ENCODE results near the gene RGS12. TPM values are rescaled to one million over a fixed set of nuclear protein-coding genes. Genes with fewer than 3 reads are reported as not detected.

The RGS12 gene
- total RNA-seq (1 to 10 TPM; 2.3 to 2.4 TPM), polyA plus RNA-seq (3.0 TPM)

GRCh38 chr4:3292571-3293400 is at the start of gene RGS12:
RGS12 (plus strand) TSS chr4:3293021; CDS start chr4:3316171, 23,150 bp downstream.
- peaks cover 0 to 2% (median 0%) of the 10 kb centered on the region in 3 donors for H3K36me3 Mint-ChIP-seq
- H3K27me3 Mint-ChIP-seq: peaks cover 10 to 18% of the 10 kb centered on the region in 2 donors
- H3K27ac ChIP-seq (ENCODE audit: low read depth, low read length): peak within 1 kb of the TSS; percentile 54
- H3K4me1 Mint-ChIP-seq: peaks cover 14% of the 10 kb centered on the region in 3 donors
- H3K9me3 Mint-ChIP-seq: no peaks in the 10 kb centered on the region
- peak within 1 kb of the TSS in 7 of 8 donors; percentile 66 to 99 (median 80) for H3K27ac Mint-ChIP-seq
- POLR2A ChIA-PET: no interaction called here
- H3K4me1 ChIP-seq (ENCODE audit: insufficient read depth, low read length): peaks cover 6% of the 10 kb centered on the region
- H3K4me3 Mint-ChIP-seq: peak within 1 kb of the TSS; percentile 85 to 95 (median 91)
- peak within 1 kb of the TSS; percentile 61 for H3K4me3 ChIP-seq (ENCODE audit: low read length)
- no peaks in the 10 kb centered on the region for H3K9me3 ChIP-seq (ENCODE audit: low read length)
- peaks cover 7% of the 10 kb centered on the region for H3K27me3 ChIP-seq (ENCODE audit: insufficient read depth, low read length, poor library complexity, severe bottlenecking)
- no peaks in the 10 kb centered on the region for H3K36me3 ChIP-seq (ENCODE audit: insufficient read depth, low read length)
- DNase-seq: peak; percentile 61 to 88 (median 78)
- CTCF ChIA-PET: no interaction called here

- H3K27ac ChIP-seq (ENCODE audit: low read depth, low read length): no peak overlapping the region
- no peaks in the 10 kb centered on the region for H3K9me3 ChIP-seq (ENCODE audit: low read length)
- no peaks in the 10 kb centered on the region for H3K27me3 Mint-ChIP-seq
- peak overlapping the region in 5 of 8 donors; percentile 17 to 86 (median 51) for H3K27ac Mint-ChIP-seq
- ChIA-PET POLR2A (no interaction called here), CTCF (interaction anchor here (1.7 to 1.9 kb wide), 2 partner anchors 48 to 49 kb away, joined by 4 read pairs; no protein-coding TSS in a partner anchor)
- DNase-seq: no peak
- H3K4me3 ChIP-seq (ENCODE audit: low read length): no peak overlapping the region
- peaks cover 0 to 42% (median 0%) of the 10 kb centered on the region in 3 donors for H3K36me3 Mint-ChIP-seq
- no peak overlapping the region for H3K4me3 Mint-ChIP-seq
- peaks cover 7% of the 10 kb centered on the region for H3K4me1 ChIP-seq (ENCODE audit: insufficient read depth, low read length)
- peaks cover 11 to 19% (median 17%) of the 10 kb centered on the region in 3 donors for H3K4me1 Mint-ChIP-seq
- H3K27me3 ChIP-seq (ENCODE audit: insufficient read depth, low read length, poor library complexity, severe bottlenecking): no peaks in the 10 kb centered on the region
- H3K36me3 ChIP-seq (ENCODE audit: insufficient read depth, low read length): no peaks in the 10 kb centered on the region
- no peaks in the 10 kb centered on the region for H3K9me3 Mint-ChIP-seq
Measured at GRCh38 chr4:3243136-3243780, 49.6 kb upstream of the RGS12 start.

GRCh38 chr4:3244002-3244401 is 48.8 kb upstream of the RGS12 start:
- Mint-ChIP-seq H3K4me1 (peaks cover 11 to 19% (median 17%) of the 10 kb centered on the region in 3 donors), H3K27ac (peak overlapping the region in 1 of 8 donors; percentile 47), H3K27me3 (no peaks in the 10 kb centered on the region), H3K36me3 (peaks cover 0 to 36% (median 0%) of the 10 kb centered on the region in 3 donors), H3K4me3 (no peak overlapping the region), H3K9me3 (no peaks in the 10 kb centered on the region)
- ChIA-PET POLR2A (no interaction called here), CTCF (interaction anchor here (1.7 to 1.9 kb wide), 2 partner anchors 47 to 50 kb away, joined by 4 read pairs; no protein-coding TSS in a partner anchor)
- DNase-seq: no peak
- Histone ChIP-seq H3K36me3 (ENCODE audit: insufficient read depth, low read length) (no peaks in the 10 kb centered on the region), H3K4me3 (ENCODE audit: low read length) (no peak overlapping the region), H3K27me3 (ENCODE audit: insufficient read depth, low read length, poor library complexity, severe bottlenecking) (no peaks in the 10 kb centered on the region), H3K9me3 (ENCODE audit: low read length) (no peaks in the 10 kb centered on the region), H3K4me1 (ENCODE audit: insufficient read depth, low read length) (peaks cover 7% of the 10 kb centered on the region), H3K27ac (ENCODE audit: low read depth, low read length) (no peak overlapping the region)

- POLR2A ChIA-PET: no interaction called here
- no peaks in the 10 kb centered on the region for H3K27me3 Mint-ChIP-seq
Measured at GRCh38 chr4:3244747-3245146, 48.1 kb upstream of the RGS12 start.

GRCh38 chr4:3245676-3246075 is 47.1 kb upstream of the RGS12 start:
- H3K36me3 Mint-ChIP-seq: peaks cover 0 to 20% (median 0%) of the 10 kb centered on the region in 3 donors
- CTCF ChIA-PET: no interaction called here

More at GRCh38 chr4:3244747-3245146, 48.1 kb upstream of the RGS12 start:
- Histone ChIP-seq H3K4me1 (ENCODE audit: insufficient read depth, low read length) (peaks cover 7% of the 10 kb centered on the region), H3K27ac (ENCODE audit: low read depth, low read length) (no peak overlapping the region), H3K4me3 (ENCODE audit: low read length) (no peak overlapping the region), H3K36me3 (ENCODE audit: insufficient read depth, low read length) (no peaks in the 10 kb centered on the region), H3K9me3 (ENCODE audit: low read length) (no peaks in the 10 kb centered on the region), H3K27me3 (ENCODE audit: insufficient read depth, low read length, poor library complexity, severe bottlenecking) (no peaks in the 10 kb centered on the region)
- no peak for DNase-seq
- CTCF ChIA-PET: interaction anchor here (1.9 kb wide), 1 partner anchor 51 kb away, joined by 4 read pairs; no protein-coding TSS in a partner anchor
- Mint-ChIP-seq H3K36me3 (peaks cover 0 to 28% (median 0%) of the 10 kb centered on the region in 3 donors), H3K4me1 (peaks cover 11 to 19% (median 17%) of the 10 kb centered on the region in 3 donors), H3K27ac (peak overlapping the region in 1 of 8 donors; percentile 36), H3K4me3 (peak overlapping the region in 1 of 7 donors; percentile 9), H3K9me3 (no peaks in the 10 kb centered on the region)

GRCh38 chr4:3246458-3247398 is 46.1 kb upstream of the RGS12 start:
- H3K27me3 Mint-ChIP-seq: no peaks in the 10 kb centered on the region
- no peak overlapping the region for H3K4me3 Mint-ChIP-seq
- POLR2A ChIA-PET: no interaction called here
- peaks cover 0 to 10% (median 0%) of the 10 kb centered on the region in 3 donors for H3K36me3 Mint-ChIP-seq
- no peaks in the 10 kb centered on the region for H3K9me3 ChIP-seq (ENCODE audit: low read length)
- peaks cover 0 to 2% (median 0%) of the 10 kb centered on the region in 5 donors for H3K9me3 Mint-ChIP-seq
- no peaks in the 10 kb centered on the region for H3K27me3 ChIP-seq (ENCODE audit: insufficient read depth, low read length, poor library complexity, severe bottlenecking)
- DNase-seq: no peak
- H3K4me1 Mint-ChIP-seq: peaks cover 11 to 19% (median 17%) of the 10 kb centered on the region in 3 donors
- H3K36me3 ChIP-seq (ENCODE audit: insufficient read depth, low read length): no peaks in the 10 kb centered on the region
- CTCF ChIA-PET: interaction anchor here (0.9 kb wide), 1 partner anchor 140 kb away, joined by 3 read pairs; no protein-coding TSS in a partner anchor
- H3K27ac ChIP-seq (ENCODE audit: low read depth, low read length): no peak overlapping the region
- no peak overlapping the region for H3K4me3 ChIP-seq (ENCODE audit: low read length)
- peaks cover 7% of the 10 kb centered on the region for H3K4me1 ChIP-seq (ENCODE audit: insufficient read depth, low read length)
- H3K27ac Mint-ChIP-seq: peak overlapping the region in 2 of 8 donors; percentile 17 to 41

More at GRCh38 chr4:3245676-3246075, 47.1 kb upstream of the RGS12 start:
- Mint-ChIP-seq H3K4me1 (peaks cover 11 to 19% (median 17%) of the 10 kb centered on the region in 3 donors), H3K9me3 (peaks cover 0 to 2% (median 0%) of the 10 kb centered on the region in 5 donors), H3K4me3 (no peak overlapping the region), H3K27me3 (no peaks in the 10 kb centered on the region), H3K27ac (no peak overlapping the region)
- Histone ChIP-seq H3K9me3 (ENCODE audit: low read length) (no peaks in the 10 kb centered on the region), H3K27ac (ENCODE audit: low read depth, low read length) (no peak overlapping the region), H3K36me3 (ENCODE audit: insufficient read depth, low read length) (no peaks in the 10 kb centered on the region), H3K27me3 (ENCODE audit: insufficient read depth, low read length, poor library complexity, severe bottlenecking) (no peaks in the 10 kb centered on the region), H3K4me3 (ENCODE audit: low read length) (no peak overlapping the region), H3K4me1 (ENCODE audit: insufficient read depth, low read length) (peaks cover 7% of the 10 kb centered on the region)
- POLR2A ChIA-PET: no interaction called here
- no peak for DNase-seq

GRCh38 chr4:3247399-3248177 is 45.2 kb upstream of the RGS12 start:
- H3K36me3 ChIP-seq (ENCODE audit: insufficient read depth, low read length): no peaks in the 10 kb centered on the region
- H3K4me3 ChIP-seq (ENCODE audit: low read length): no peak overlapping the region
- H3K9me3 ChIP-seq (ENCODE audit: low read length): no peaks in the 10 kb centered on the region
- H3K27ac ChIP-seq (ENCODE audit: low read depth, low read length): no peak overlapping the region
- Mint-ChIP-seq H3K4me3 (no peak overlapping the region), H3K27ac (peak overlapping the region in 1 of 8 donors; percentile 17), H3K27me3 (no peaks in the 10 kb centered on the region), H3K36me3 (peaks cover 0 to 6% (median 0%) of the 10 kb centered on the region in 3 donors), H3K9me3 (peaks cover 0 to 2% (median 0%) of the 10 kb centered on the region in 5 donors), H3K4me1 (peaks cover 8 to 15% (median 11%) of the 10 kb centered on the region in 3 donors)
- peaks cover 7% of the 10 kb centered on the region for H3K4me1 ChIP-seq (ENCODE audit: insufficient read depth, low read length)
- ChIA-PET CTCF (interaction anchor here (0.9 kb wide), 1 partner anchor 141 kb away, joined by 3 read pairs; no protein-coding TSS in a partner anchor), POLR2A (no interaction called here)
- DNase-seq: no peak
- no peaks in the 10 kb centered on the region for H3K27me3 ChIP-seq (ENCODE audit: insufficient read depth, low read length, poor library complexity, severe bottlenecking)
